CD14-positive monocyte (primary cell): ENCODE measurements around the gene KIF26B. TPM values are rescaled to one million over a fixed set of nuclear protein-coding genes. Genes with fewer than 3 reads are reported as not detected.

Source experiments
- DNase-seq, 3 donors: peaks; one replicate each; pipeline ENCODE4 v3.0.0-alpha.2; 2011 to 2022
- H2AFZ ChIP-seq: 2 replicates; pipeline ENCODE4 v1.6.0; 2012; ENCODE audit warnings: mild to moderate bottlenecking, low read depth, low read length, inconsistent platforms; ENCODE audit not compliant: insufficient read depth, poor library complexity, severe bottlenecking
- H3K27ac ChIP-seq, 2 donors: 1 replicate in 1 of 2; 2 replicates in 1 of 2; pipeline ENCODE4 v1.5.1; 2012 to 2013; ENCODE audit warnings: low read length in 2 of 2, control low read depth in 1 of 2, inconsistent platforms in 1 of 2, low read depth in 1 of 2, mild to moderate bottlenecking in 1 of 2
- H3K27me3 ChIP-seq, 2 donors: one replicate each; pipeline versions ENCODE4 v1.6.0 to v1.6.1; 2011 to 2013; ENCODE audit warnings: low read length in 2 of 2; ENCODE audit not compliant: control insufficient read depth in 2 of 2, insufficient read depth in 2 of 2
- H3K36me3 ChIP-seq, 2 donors: replicated peaks in 1 of 2; 1 replicate in 1 of 2; 2 replicates in 1 of 2; pipeline versions ENCODE4 v1.5.1 to v1.6.1; 2012 to 2013; ENCODE audit warnings: low read length in 2 of 2, control low read depth in 1 of 2, inconsistent platforms in 1 of 2, mild to moderate bottlenecking in 1 of 2; ENCODE audit not compliant: insufficient read depth in 2 of 2, control insufficient read depth in 1 of 2
- H3K4me1 ChIP-seq, 2 donors: 1 replicate in 1 of 2; 2 replicates in 1 of 2; pipeline versions ENCODE4 v1.5.1 to v1.6.1; 2012 to 2013; ENCODE audit warnings: low read length in 2 of 2, control low read depth in 1 of 2, inconsistent platforms in 1 of 2, mild to moderate bottlenecking in 1 of 2, moderate library complexity in 1 of 2; ENCODE audit not compliant: insufficient read depth in 2 of 2, control insufficient read depth in 1 of 2
- H3K4me2 ChIP-seq: replicated peaks from 2 replicates; pipeline ENCODE3; 2012; ENCODE audit warnings: low read length, moderate library complexity, mild to moderate bottlenecking; ENCODE audit not compliant: poor library complexity, severe bottlenecking; ENCODE audit errors: extremely low read depth
- H3K4me3 ChIP-seq, 3 experiments: fragments of 200-600 bp in 1 of 3; sonication (generic) in 1 of 3; replicated peaks in 1 of 3; 1 replicate in 2 of 3; 2 replicates in 1 of 3; pipeline ENCODE4 v1.5.1; 2011 to 2013; ENCODE audit warnings: low read length in 3 of 3, mild to moderate bottlenecking in 3 of 3, control low read depth in 2 of 3, low read depth in 2 of 3, inconsistent platforms in 1 of 3, moderate library complexity in 1 of 3
- H3K79me2 ChIP-seq: 2 replicates; pipeline ENCODE4 v1.6.0; 2012; ENCODE audit warnings: mild to moderate bottlenecking, control low read depth, inconsistent platforms, low read length, moderate library complexity; ENCODE audit not compliant: insufficient read depth
- H3K9ac ChIP-seq: 2 replicates; pipeline ENCODE4 v1.6.0; 2017; ENCODE audit warnings: low read length, mild to moderate bottlenecking; ENCODE audit not compliant: insufficient read depth, poor library complexity, severe bottlenecking
- H3K9me3 ChIP-seq, 2 donors: replicated peaks in 1 of 2; 1 replicate in 1 of 2; 2 replicates in 1 of 2; pipeline versions ENCODE4 v1.5.1 to v1.6.1; 2012 to 2013; ENCODE audit warnings: low read length in 2 of 2, control low read depth in 1 of 2; ENCODE audit not compliant: control insufficient read depth in 1 of 2, insufficient read depth in 1 of 2
- H4K20me1 ChIP-seq: 2 replicates; pipeline ENCODE4 v1.6.0; 2012; ENCODE audit warnings: mild to moderate bottlenecking, low read length, control low read depth, moderate library complexity; ENCODE audit not compliant: insufficient read depth
- H3K27ac Mint-ChIP-seq, 7 donors: one replicate each; pipeline ENCODE4 v1.8.0; 2020; ENCODE audit warnings: mild to moderate bottlenecking in 7 of 7, mixed read lengths in 7 of 7, moderate library complexity in 6 of 7, inconsistent platforms in 2 of 7
- H3K27me3 Mint-ChIP-seq, 3 donors: one replicate each; pipeline ENCODE4 v1.8.0; 2021 to 2022; ENCODE audit warnings: low read depth in 3 of 3, mild to moderate bottlenecking in 3 of 3, mixed read lengths in 3 of 3, moderate library complexity in 3 of 3, inconsistent platforms in 1 of 3
- H3K36me3 Mint-ChIP-seq, 2 donors: one replicate each; pipeline ENCODE4 v1.8.0; 2020; ENCODE audit warnings: mixed read lengths in 2 of 2, inconsistent platforms in 1 of 2, mild to moderate bottlenecking in 1 of 2
- H3K4me1 Mint-ChIP-seq: one replicate; pipeline ENCODE4 v1.8.0; 2020; ENCODE audit warnings: mild to moderate bottlenecking, mixed read lengths
- H3K4me3 Mint-ChIP-seq, 2 donors: one replicate each; pipeline ENCODE4 v1.8.0; 2020; ENCODE audit warnings: mild to moderate bottlenecking in 2 of 2, mixed read lengths in 2 of 2, moderate library complexity in 1 of 2
- H3K9me3 Mint-ChIP-seq, 7 donors: one replicate each; pipeline ENCODE4 v1.8.0; 2020 to 2022; ENCODE audit warnings: mixed read lengths in 7 of 7, mild to moderate bottlenecking in 6 of 7, moderate library complexity in 6 of 7, inconsistent platforms in 2 of 7
- WGBS: methylation state at CpG from one replicate; pipeline ENCODE4 v1.1.5; 2013; ENCODE audit warnings: missing lambda C conversion rate; ENCODE audit not compliant: insufficient coverage; 5-methylcytosine and 5-hydroxymethylcytosine counted together
- intact Hi-C, 2 donors: fragments of 100-400 bp; cut with micrococcal nuclease; formaldehyde crosslinking; loops; one replicate each; pipeline versions ENCODE4 v1.15.0 to v1.15.1; 2023
- polyA plus RNA-seq, 3 donors: library from polyadenylated mRNA; depleted of rRNA in 1 of 3; unstranded in 2 of 3; stranded (reverse) in 1 of 3; fragments of 300-500 nt in 2 of 3; fragments of >200 nt in 1 of 3; fragmentation: Illumina TruSeq in 2 of 3; gene quantifications; 1 replicate in 2 of 3; 2 replicates in 1 of 3; pipeline ENCODE4 v1.2.3, GENCODE V29; 2012 to 2021
- TF ChIP-seq, protein P1 (sequence below): fragments of 200-600 bp; IDR thresholded peaks from one replicate; pipeline ENCODE4 v1.8.0; 2022; ENCODE audit warnings: antibody characterized with exemption, mild to moderate bottlenecking

KIF26B gene
- polyA plus RNA-seq, 3 donors = 0.01 to 0.05 TPM; not detected in 1

GRCh38 chr1:245434280-245434679 is 279.5 kb downstream of the KIF26B start:
- Mint-ChIP-seq H3K4me1 (peaks cover 30% of the 10 kb centered on the region), H3K27me3 (peaks cover 11 to 34% (median 20%) of the 10 kb centered on the region in 3 donors), H3K36me3 (peaks cover 0 to 3% of the 10 kb centered on the region in 2 donors), H3K27ac (peak overlapping the region in 2 of 7 donors; percentile 23 to 77), H3K9me3 (peaks cover 0 to 4% (median 0%) of the 10 kb centered on the region in 7 donors), H3K4me3 (no peak overlapping the region)
- Histone ChIP-seq H4K20me1 (no peaks in the 10 kb centered on the region), H3K27ac (no peak overlapping the region), H3K36me3 (no peaks in the 10 kb centered on the region), H3K9ac (no peak overlapping the region), H3K27me3 (peaks cover 9 to 12% of the 10 kb centered on the region in 2 donors), H3K9me3 (no peaks in the 10 kb centered on the region), H2AFZ (no peak overlapping the region), H3K79me2 (no peaks in the 10 kb centered on the region), H3K4me3 (no peak overlapping the region), H3K4me1 (peaks cover 14 to 24% of the 10 kb centered on the region in 2 donors), H3K4me2 (no peak overlapping the region)
- DNase-seq = no peak
- WGBS = no CpG with 5 or more reads among the region's 1 CpG
- intact Hi-C loops = no loop called here
- TF ChIP-seq, protein P1, sequence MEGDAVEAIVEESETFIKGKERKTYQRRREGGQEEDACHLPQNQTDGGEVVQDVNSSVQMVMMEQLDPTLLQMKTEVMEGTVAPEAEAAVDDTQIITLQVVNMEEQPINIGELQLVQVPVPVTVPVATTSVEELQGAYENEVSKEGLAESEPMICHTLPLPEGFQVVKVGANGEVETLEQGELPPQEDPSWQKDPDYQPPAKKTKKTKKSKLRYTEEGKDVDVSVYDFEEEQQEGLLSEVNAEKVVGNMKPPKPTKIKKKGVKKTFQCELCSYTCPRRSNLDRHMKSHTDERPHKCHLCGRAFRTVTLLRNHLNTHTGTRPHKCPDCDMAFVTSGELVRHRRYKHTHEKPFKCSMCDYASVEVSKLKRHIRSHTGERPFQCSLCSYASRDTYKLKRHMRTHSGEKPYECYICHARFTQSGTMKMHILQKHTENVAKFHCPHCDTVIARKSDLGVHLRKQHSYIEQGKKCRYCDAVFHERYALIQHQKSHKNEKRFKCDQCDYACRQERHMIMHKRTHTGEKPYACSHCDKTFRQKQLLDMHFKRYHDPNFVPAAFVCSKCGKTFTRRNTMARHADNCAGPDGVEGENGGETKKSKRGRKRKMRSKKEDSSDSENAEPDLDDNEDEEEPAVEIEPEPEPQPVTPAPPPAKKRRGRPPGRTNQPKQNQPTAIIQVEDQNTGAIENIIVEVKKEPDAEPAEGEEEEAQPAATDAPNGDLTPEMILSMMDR = no peak

DNA sequence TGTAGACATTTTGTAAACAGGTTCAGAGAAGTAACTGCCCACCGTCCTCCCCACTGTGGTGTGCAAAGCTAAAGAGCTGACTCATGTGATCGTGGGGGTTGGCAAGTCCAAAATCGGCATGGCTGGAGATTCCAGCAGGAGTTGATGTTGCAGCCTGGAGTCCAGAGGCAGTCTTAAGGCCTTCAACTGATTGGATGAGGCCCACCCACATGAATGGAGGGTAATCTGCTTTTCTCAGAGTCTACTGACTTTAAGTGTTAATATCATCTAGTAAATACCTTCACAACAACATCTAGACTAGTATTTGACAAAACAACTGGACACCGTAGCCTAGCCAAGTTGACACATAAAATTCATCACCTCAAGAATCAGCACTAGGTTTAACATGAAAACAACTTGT is 281.6 kb downstream of the KIF26B start:
- Mint-ChIP-seq H3K36me3 (peaks cover 0 to 3% of the 10 kb centered on the region in 2 donors), H3K9me3 (peaks cover 0 to 4% (median 0%) of the 10 kb centered on the region in 7 donors), H3K4me3 (no peak overlapping the region), H3K4me1 (peaks cover 28% of the 10 kb centered on the region), H3K27me3 (peaks cover 21 to 46% (median 36%) of the 10 kb centered on the region in 3 donors), H3K27ac (no peak overlapping the region)
- peaks cover 14 to 21% of the 10 kb centered on the region in 2 donors for H3K4me1 ChIP-seq
- no peaks in the 10 kb centered on the region for H3K36me3 ChIP-seq
- no peak overlapping the region for H3K9ac ChIP-seq
- H3K4me3 ChIP-seq = no peak overlapping the region
- no peaks in the 10 kb centered on the region for H4K20me1 ChIP-seq
- no peak overlapping the region for H2AFZ ChIP-seq
- WGBS = 100% methylated on average over 3 of the region's 4 CpGs
- DNase-seq = no peak
- peaks cover 16 to 17% of the 10 kb centered on the region in 2 donors for H3K27me3 ChIP-seq
- intact Hi-C loops = no loop called here
- no peaks in the 10 kb centered on the region for H3K9me3 ChIP-seq
- H3K27ac ChIP-seq = no peak overlapping the region
- TF ChIP-seq, protein P1 = no peak
- H3K79me2 ChIP-seq = no peaks in the 10 kb centered on the region
- no peak overlapping the region for H3K4me2 ChIP-seq
